GM04504 (cell line): Measurements from ENCODE around the gene CHN2.

Experiments used
- DNase-seq: peaks from one replicate; pipeline ENCODE4 v3.0.0-alpha.2; 2012; ENCODE audit warnings: low read depth

CHN2 gene

GRCh38 chr7:29311314-29311713 is 116.7 kb downstream of the CHN2 start:
- DNase-seq: no peak

- no peak for DNase-seq
These were observed 119.6 kb downstream of the CHN2 start for GRCh38 chr7:29314148-29314547.

- no peak for DNase-seq
These were observed 120.7 kb downstream of the CHN2 start for GRCh38 chr7:29315122-29315891.

GRCh38 chr7:29315892-29316270 is 121.3 kb downstream of the CHN2 start:
- DNase-seq: no peak

- no peak for DNase-seq
These were observed 122.4 kb downstream of the CHN2 start for GRCh38 chr7:29316926-29317325.

- DNase-seq: no peak
These were observed 124.5 kb downstream of the CHN2 start for GRCh38 chr7:29318853-29319718.

- no peak for DNase-seq
These were observed 125.3 kb downstream of the CHN2 start for GRCh38 chr7:29319719-29320521.

- DNase-seq: no peak
These were observed 126.0 kb downstream of the CHN2 start for GRCh38 chr7:29320577-29320976.

- DNase-seq: no peak
These were observed 127.6 kb downstream of the CHN2 start for GRCh38 chr7:29322023-29322712.

- DNase-seq: no peak
These were observed 130.9 kb downstream of the CHN2 start for GRCh38 chr7:29325476-29325875.

- no peak for DNase-seq
These were observed 132.3 kb downstream of the CHN2 start for GRCh38 chr7:29326864-29327263.

- DNase-seq: no peak
These were observed 132.9 kb downstream of the CHN2 start for GRCh38 chr7:29327455-29327854.

- no peak for DNase-seq
These were observed 133.5 kb downstream of the CHN2 start for GRCh38 chr7:29328045-29328444.

- DNase-seq: peak; percentile 22
These were observed 134.2 kb downstream of the CHN2 start for GRCh38 chr7:29328811-29329210.

GRCh38 chr7:29329686-29330085 is 135.1 kb downstream of the CHN2 start:
- DNase-seq: no peak

- no peak for DNase-seq
These were observed 135.6 kb downstream of the CHN2 start for GRCh38 chr7:29330136-29330535.

GRCh38 chr7:29331163-29331562 is 136.6 kb downstream of the CHN2 start:
- DNase-seq: no peak

GRCh38 chr7:29332042-29332811 is 137.7 kb downstream of the CHN2 start:
- no peak for DNase-seq

GRCh38 chr7:29332875-29333855 is 138.6 kb downstream of the CHN2 start:
- DNase-seq: no peak
